K562 (cell line): Measurements from ENCODE around the gene SLCO1A2. TPM values are rescaled to one million over a fixed set of nuclear protein-coding genes. Genes with fewer than 3 reads are reported as not detected.

Experiments
- ATAC-seq: fragments of 200-7000 bp; cut with Tn5 transposase; 3 replicates; pipeline ENCODE4 v1.9.1; 2020; ENCODE audit warnings: moderate library complexity
- BruUV-seq: library from RNA; stranded (reverse); fragments of 400-500 nt; replicated peaks from 2 replicates; lab custom pipeline; 2021; lab: Mats Ljungman, UMichigan
- CTCF ChIA-PET: fragments of 300-600 bp; formaldehyde crosslinking; extraction: SDS; loops from one replicate; lab custom pipeline; 2021; ENCODE audit warnings: low intra/inter-chr PET ratio; lab: Yijun Ruan, JAX
- POLR2A ChIA-PET: fragments of 300-600, 350-650 bp; sonication (Branson Sonifier 250); formaldehyde crosslinking; extraction: SDS; loops from one replicate; lab custom pipeline; 2021; ENCODE audit warnings: antibody characterized with exemption, inconsistent platforms; lab: Yijun Ruan, JAX
- DNase-seq, 4 experiments: peaks; one replicate each; pipeline versions ENCODE4 v3.0.0 to v3.0.0-alpha.2; 2011 to 2018; ENCODE audit warnings: low spot score in 3 of 4, mixed read lengths in 3 of 4; ENCODE audit errors: extremely low read depth in 1 of 4
- FAIRE-seq: peaks from 2 replicates; lab custom pipeline; 2011; peaks lifted over from hg19 to GRCh38; lab: Jason Lieb, UNC
- H2AFZ ChIP-seq: 2 replicates; pipeline ENCODE4 v1.6.0; 2011; ENCODE audit warnings: low read depth, low read length, control low read depth, inconsistent platforms
- H3K27ac ChIP-seq: fragments of 200-600 bp; 3 replicates; pipeline ENCODE4 v1.8.0; 2011; ENCODE audit warnings: low read depth, mild to moderate bottlenecking, control low read depth, inconsistent platforms, low read length, moderate library complexity, mixed read lengths; ENCODE audit errors: extremely low read depth
- H3K27me3 ChIP-seq, 2 experiments: fragments of 300-600 bp in 1 of 2; 2 replicates in 1 of 2; 3 replicates in 1 of 2; pipeline versions ENCODE4 v1.6.0 to v1.8.0; 2011; ENCODE audit warnings: inconsistent platforms in 2 of 2, low read length in 2 of 2, mild to moderate bottlenecking in 1 of 2, mixed read lengths in 1 of 2, moderate library complexity in 1 of 2; ENCODE audit not compliant: control insufficient read depth in 2 of 2, insufficient read depth in 2 of 2
- H3K36me3 ChIP-seq: fragments of 300-600 bp; 3 replicates; pipeline ENCODE4 v1.8.0; 2011; ENCODE audit warnings: mild to moderate bottlenecking, low read length, inconsistent platforms; ENCODE audit not compliant: control insufficient read depth, insufficient read depth
- H3K4me1 ChIP-seq, 2 experiments: fragments of 200-600 bp in 1 of 2; replicated peaks in 1 of 2; 2 replicates in 1 of 2; 3 replicates in 1 of 2; pipeline versions ENCODE4 v1.5.1 to v1.8.0; 2011; ENCODE audit warnings: inconsistent platforms in 2 of 2, low read length in 2 of 2, mild to moderate bottlenecking in 1 of 2, mixed read lengths in 1 of 2, moderate library complexity in 1 of 2; ENCODE audit not compliant: control insufficient read depth in 2 of 2, insufficient read depth in 2 of 2
- H3K4me2 ChIP-seq: 2 replicates; pipeline ENCODE4 v1.6.1; 2011; ENCODE audit warnings: low read length, control low read depth, inconsistent platforms, mixed read lengths; ENCODE audit not compliant: insufficient read depth
- H3K4me3 ChIP-seq: fragments of 200-600 bp; sonication (generic), shearing (Covaris generic); 2 replicates; pipeline ENCODE4 v1.5.1; 2016; ENCODE audit warnings: control low read depth, inconsistent platforms
- H3K79me2 ChIP-seq: fragments of 200-600 bp; 3 replicates; pipeline ENCODE4 v1.8.0; 2011; ENCODE audit warnings: low read length, inconsistent platforms; ENCODE audit not compliant: control insufficient read depth, insufficient read depth
- H3K9ac ChIP-seq, 2 experiments: 2 replicates each; pipeline versions ENCODE4 v1.6.0 to v1.6.1; 2011; ENCODE audit warnings: low read depth in 2 of 2, low read length in 2 of 2, control low read depth in 1 of 2, inconsistent platforms in 1 of 2, mild to moderate bottlenecking in 1 of 2, mixed read lengths in 1 of 2; ENCODE audit not compliant: insufficient read depth in 1 of 2
- H3K9me1 ChIP-seq: one replicate; pipeline ENCODE4 v1.6.0; 2011; ENCODE audit warnings: inconsistent platforms, mild to moderate bottlenecking, low read length, moderate library complexity; ENCODE audit not compliant: control insufficient read depth, insufficient read depth
- H3K9me3 ChIP-seq: replicated peaks from 2 replicates; pipeline ENCODE4 v1.5.1; 2011; ENCODE audit warnings: low read depth, low read length, inconsistent platforms; ENCODE audit not compliant: control insufficient read depth, insufficient read depth
- H4K20me1 ChIP-seq: replicated peaks from 2 replicates; pipeline ENCODE4 v1.6.1; 2011; ENCODE audit warnings: low read length, inconsistent platforms, mixed read lengths; ENCODE audit not compliant: control insufficient read depth, insufficient read depth
- ARID1B ChIP-seq: fragments of 450-650 bp; IDR thresholded peaks from 2 replicates; pipeline ENCODE4 v1.6.1; 2016; ENCODE audit warnings: antibody characterized with exemption, mild to moderate bottlenecking, inconsistent platforms
- BMI1 ChIP-seq: fragments of 150-350 bp; IDR thresholded peaks from 2 replicates; pipeline ENCODE4 v1.6.1; 2014; ENCODE audit warnings: low read length
- BRD4 ChIP-seq: fragments of 200-600 bp; sonication (generic); IDR thresholded peaks from 2 replicates; pipeline ENCODE4 v1.6.1; 2017; ENCODE audit warnings: inconsistent platforms
- CBX3 ChIP-seq, 2 experiments: IDR thresholded peaks; 1 replicate in 1 of 2; 2 replicates in 1 of 2; pipeline ENCODE4 v1.6.1; 2012; ENCODE audit warnings: inconsistent platforms in 2 of 2, low read length in 2 of 2, borderline replicate concordance in 1 of 2, control low read depth in 1 of 2
- EP400 ChIP-seq: fragments of 450-650 bp; IDR thresholded peaks from 2 replicates; pipeline ENCODE4 v1.6.1; 2017; ENCODE audit warnings: antibody characterized with exemption, mild to moderate bottlenecking, moderate library complexity
- GATA2 ChIP-seq: sonication (generic); formaldehyde crosslinking; IDR thresholded peaks from 2 replicates; pipeline ENCODE4 v1.4.0; 2020; ENCODE audit warnings: mild to moderate bottlenecking, missing genetic modification reagents
- MCM7 ChIP-seq, 2 experiments: fragments of 450-650 bp; IDR thresholded peaks; 2 replicates each; pipeline ENCODE4 v1.6.1; 2016 to 2018
- NR2C1 ChIP-seq, 2 experiments: fragments of 450-650 bp; IDR thresholded peaks; 2 replicates each; pipeline ENCODE4 v1.6.1; 2017; ENCODE audit warnings: mild to moderate bottlenecking in 2 of 2, antibody characterized with exemption in 1 of 2, inconsistent platforms in 1 of 2, missing compliant biosample characterization in 1 of 2, missing genetic modification characterization in 1 of 2
- PHF8 ChIP-seq: fragments of 200-600 bp; sonication (generic); IDR thresholded peaks from 2 replicates; pipeline ENCODE4 v1.6.1; 2012; ENCODE audit warnings: mixed run types, mild to moderate bottlenecking, inconsistent platforms, low read length, moderate library complexity, borderline replicate concordance
- PRPF4 ChIP-seq: fragments of 200-400 bp; formaldehyde crosslinking; IDR thresholded peaks from one replicate; pipeline ENCODE4 v1.6.1; 2017; ENCODE audit warnings: low read length, low read depth, mild to moderate bottlenecking; ENCODE audit not compliant: insufficient read depth, poor library complexity, severe bottlenecking
- PTTG1 ChIP-seq: fragments of 450-650 bp; IDR thresholded peaks from 2 replicates; pipeline ENCODE4 v1.6.1; 2016; ENCODE audit warnings: low read depth, mild to moderate bottlenecking, missing genetic modification characterization, missing compliant biosample characterization
- RAD51 ChIP-seq: fragments of 450-650 bp; IDR thresholded peaks from 2 replicates; pipeline ENCODE4 v1.7.1; 2016; ENCODE audit warnings: low read depth, mild to moderate bottlenecking, borderline replicate concordance
- RBFOX2 ChIP-seq: fragments of 200-400 bp; formaldehyde crosslinking; IDR thresholded peaks from 2 replicates; pipeline ENCODE4 v1.6.1; 2017; ENCODE audit warnings: low read depth, mild to moderate bottlenecking, low read length, moderate library complexity
- ZNF184 ChIP-seq: sonication (generic); formaldehyde crosslinking; IDR thresholded peaks from 2 replicates; pipeline ENCODE4 v1.5.0; 2020; ENCODE audit warnings: missing genetic modification reagents
- ZNF224 ChIP-seq: sonication (generic); formaldehyde crosslinking; IDR thresholded peaks from 2 replicates; pipeline ENCODE4 v1.8.0; 2022; ENCODE audit warnings: mild to moderate bottlenecking, missing genetic modification reagents
- WGBS: fragments of 100-300 bp; shearing (Covaris generic); methylation state at CpG from one replicate; pipeline ENCODE4 v1.1.6; 2016; ENCODE audit warnings: low coverage, mixed read lengths; ENCODE audit not compliant: insufficient coverage; ENCODE audit errors: missing lambda C conversion rate; 5-methylcytosine and 5-hydroxymethylcytosine counted together
- in situ Hi-C: fragments of 300-500 bp; cut with MboI; formaldehyde crosslinking; loops from 4 replicates; pipeline ENCODE4 v1.15.0; 2018; ENCODE audit warnings: inconsistent platforms, mixed read lengths
- intact Hi-C: fragments of 100-400 bp; cut with micrococcal nuclease; formaldehyde crosslinking; loops from 2 replicates; pipeline ENCODE4 v1.14.2; 2022
- polyA plus RNA-seq, 8 experiments: library from polyadenylated mRNA; depleted of rRNA in 4 of 8; stranded (reverse) in 5 of 8; unstranded in 3 of 8; fragments of >200 nt; fragmentation: Nextera tagmentation in 2 of 8; fragmentation: Illumina TruSeq in 1 of 8; extraction: Ambion mirVana in 2 of 8; extraction: Trizol in 1 of 8; gene quantifications; 2 replicates each; pipeline versions ENCODE4 v1.2.1 to v1.2.3, GENCODE V29; 2011 to 2014; ENCODE audit warnings: inconsistent platforms in 1 of 8, missing spikeins in 1 of 8
- total RNA-seq, 7 experiments: library from RNA; depleted of rRNA in 6 of 7; stranded (reverse); fragments of >200 nt in 6 of 7; fragmentation: Illumina TruSeq in 2 of 7; extraction: Trizol in 2 of 7; gene quantifications; 2 replicates each; pipeline versions ENCODE4 v1.2.1 to v1.2.3, GENCODE V29; 2011 to 2021; ENCODE audit warnings: low replicate concordance in 1 of 7
- TF ChIP-seq, protein P1 (sequence below): fragments of 450-650 bp; IDR thresholded peaks from 2 replicates; pipeline ENCODE4 v1.6.1; 2018; ENCODE audit not compliant: partially characterized antibody
- TF ChIP-seq, protein P2 (sequence below), 2 experiments: fragments of 200-800 bp in 1 of 2; sonication (Bioruptor generic) in 1 of 2; sonication (generic) in 1 of 2; formaldehyde crosslinking in 1 of 2; IDR thresholded peaks in 1 of 2; conservative IDR thresholded peaks in 1 of 2; 2 replicates each; pipeline versions ENCODE4 v1.5.0 to v1.6.1; 2016 to 2020; ENCODE audit warnings: missing compliant biosample characterization in 1 of 2, missing genetic modification characterization in 1 of 2, missing genetic modification reagents in 1 of 2

Gene SLCO1A2
- total and polyA plus RNA-seq, 9 of the 15 experiments (the other 6 are each of a cell fraction or from before 2014, with no cell fraction given): 1.2 to 4.4 (median 2.6) TPM

DNA sequence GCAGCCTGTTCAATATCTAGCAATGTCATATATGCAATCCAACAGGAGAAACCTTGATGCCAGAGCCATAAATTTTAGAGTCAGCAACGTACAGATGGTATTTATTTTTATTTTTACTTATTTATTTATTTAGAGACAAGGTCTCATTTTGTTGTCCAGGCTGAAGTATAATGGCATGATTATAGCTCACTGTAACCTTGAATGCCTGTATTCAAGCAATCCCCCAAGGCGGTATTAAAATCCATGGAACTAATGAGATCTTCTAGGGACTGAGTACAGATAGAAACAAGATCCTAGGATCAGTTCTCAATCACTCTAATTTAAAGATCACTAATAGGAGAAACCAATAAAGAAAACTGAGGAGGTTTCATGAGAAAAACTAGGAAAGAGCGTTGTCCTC, 114.5 kb downstream of the SLCO1A2 start (continued):
- TF ChIP-seq PTTG1 (tag): no peak
- TF ChIP-seq ARID1B: no peak
- TF ChIP-seq PHF8: no peak
- TF ChIP-seq, protein P1, sequence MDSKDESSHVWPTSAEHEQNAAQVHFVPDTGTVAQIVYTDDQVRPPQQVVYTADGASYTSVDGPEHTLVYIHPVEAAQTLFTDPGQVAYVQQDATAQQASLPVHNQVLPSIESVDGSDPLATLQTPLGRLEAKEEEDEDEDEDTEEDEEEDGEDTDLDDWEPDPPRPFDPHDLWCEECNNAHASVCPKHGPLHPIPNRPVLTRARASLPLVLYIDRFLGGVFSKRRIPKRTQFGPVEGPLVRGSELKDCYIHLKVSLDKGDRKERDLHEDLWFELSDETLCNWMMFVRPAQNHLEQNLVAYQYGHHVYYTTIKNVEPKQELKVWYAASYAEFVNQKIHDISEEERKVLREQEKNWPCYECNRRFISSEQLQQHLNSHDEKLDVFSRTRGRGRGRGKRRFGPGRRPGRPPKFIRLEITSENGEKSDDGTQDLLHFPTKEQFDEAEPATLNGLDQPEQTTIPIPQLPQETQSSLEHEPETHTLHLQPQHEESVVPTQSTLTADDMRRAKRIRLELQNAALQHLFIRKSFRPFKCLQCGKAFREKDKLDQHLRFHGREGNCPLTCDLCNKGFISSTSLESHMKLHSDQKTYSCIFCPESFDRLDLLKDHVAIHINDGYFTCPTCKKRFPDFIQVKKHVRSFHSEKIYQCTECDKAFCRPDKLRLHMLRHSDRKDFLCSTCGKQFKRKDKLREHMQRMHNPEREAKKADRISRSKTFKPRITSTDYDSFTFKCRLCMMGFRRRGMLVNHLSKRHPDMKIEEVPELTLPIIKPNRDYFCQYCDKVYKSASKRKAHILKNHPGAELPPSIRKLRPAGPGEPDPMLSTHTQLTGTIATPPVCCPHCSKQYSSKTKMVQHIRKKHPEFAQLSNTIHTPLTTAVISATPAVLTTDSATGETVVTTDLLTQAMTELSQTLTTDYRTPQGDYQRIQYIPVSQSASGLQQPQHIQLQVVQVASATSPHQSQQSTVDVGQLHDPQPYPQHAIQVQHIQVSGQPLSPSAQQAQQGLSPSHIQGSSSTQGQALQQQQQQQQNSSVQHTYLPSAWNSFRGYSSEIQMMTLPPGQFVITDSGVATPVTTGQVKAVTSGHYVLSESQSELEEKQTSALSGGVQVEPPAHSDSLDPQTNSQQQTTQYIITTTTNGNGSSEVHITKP: no peak
- TF ChIP-seq EP400: no peak

DNA sequence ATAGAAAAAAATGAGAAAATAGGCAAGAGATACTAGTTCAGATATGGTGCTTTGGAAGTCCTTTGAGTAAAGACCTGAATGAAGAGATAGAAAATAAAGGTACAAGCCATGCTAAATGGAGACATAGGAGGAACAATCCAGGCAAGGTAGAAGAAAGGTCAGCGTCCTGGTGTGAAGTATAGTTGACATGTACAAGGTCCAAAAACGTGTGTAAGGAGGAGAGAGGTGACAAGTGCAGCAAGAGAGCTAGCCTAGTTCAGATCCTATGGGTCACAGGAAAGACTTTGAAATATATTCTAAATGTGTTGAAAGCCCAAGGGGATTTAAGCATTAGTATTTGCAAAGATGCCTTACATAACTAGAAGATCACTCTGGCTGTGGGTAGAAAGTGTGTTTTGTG, 115.5 kb downstream of the SLCO1A2 start:
- in situ Hi-C loops: no loop called here
- BruUV-seq: no TSS peak
- Histone ChIP-seq H2AFZ (no peak overlapping the region), H3K9ac (no peak overlapping the region), H3K27me3 (no peaks in the 10 kb centered on the region), H3K4me3 (no peak overlapping the region), H3K27ac (no peak overlapping the region), H3K9me1 (no peaks in the 10 kb centered on the region), H3K4me1 (no peaks in the 10 kb centered on the region)
- 7% methylated on average over 2 of the region's 2 CpGs for WGBS
- ATAC-seq (no peak), DNase-seq (no peak), FAIRE-seq (no peak)
- ChIA-PET POLR2A (no interaction called here), CTCF (no interaction called here)
- intact Hi-C loops: no loop called here
- no peak for TF ChIP-seq RAD51
- no peak for TF ChIP-seq BRD4
- no peak for TF ChIP-seq GATA2 (CRISPR knock-in tag)
- TF ChIP-seq RBFOX2: no peak
- no peak for TF ChIP-seq NR2C1 (IDR thresholded peaks at IDR 0.05)
- TF ChIP-seq NR2C1 (tag; IDR thresholded peaks at IDR 0.05): no peak
- no peak for TF ChIP-seq ZNF184 (CRISPR knock-in tag)
- no peak for TF ChIP-seq PRPF4
- TF ChIP-seq MCM7 (IDR thresholded peaks at IDR 0.05): no peak
- no peak for TF ChIP-seq ZNF224 (CRISPR knock-in tag)
- TF ChIP-seq, protein P2, sequence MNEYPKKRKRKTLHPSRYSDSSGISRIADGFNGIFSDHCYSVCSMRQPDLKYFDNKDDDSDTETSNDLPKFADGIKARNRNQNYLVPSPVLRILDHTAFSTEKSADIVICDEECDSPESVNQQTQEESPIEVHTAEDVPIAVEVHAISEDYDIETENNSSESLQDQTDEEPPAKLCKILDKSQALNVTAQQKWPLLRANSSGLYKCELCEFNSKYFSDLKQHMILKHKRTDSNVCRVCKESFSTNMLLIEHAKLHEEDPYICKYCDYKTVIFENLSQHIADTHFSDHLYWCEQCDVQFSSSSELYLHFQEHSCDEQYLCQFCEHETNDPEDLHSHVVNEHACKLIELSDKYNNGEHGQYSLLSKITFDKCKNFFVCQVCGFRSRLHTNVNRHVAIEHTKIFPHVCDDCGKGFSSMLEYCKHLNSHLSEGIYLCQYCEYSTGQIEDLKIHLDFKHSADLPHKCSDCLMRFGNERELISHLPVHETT (CRISPR knock-in tag; conservative IDR thresholded peaks at IDR 0.05 in 1 of 2, IDR thresholded peaks at IDR 0.05 in 1 of 2): no peak
- TF ChIP-seq CBX3 (IDR thresholded peaks at IDR 0.05; ENCODE audit: borderline replicate concordance in 1 of 2, low read length in 2 of 2): no peak
- TF ChIP-seq BMI1: no peak
- TF ChIP-seq, all 486 proteins: peak for 0
- H3K36me3 ChIP-seq: no peaks in the 10 kb centered on the region
- no peak overlapping the region for H3K4me2 ChIP-seq
- H3K79me2 ChIP-seq: no peaks in the 10 kb centered on the region
- no peaks in the 10 kb centered on the region for H3K9me3 ChIP-seq
- H4K20me1 ChIP-seq: no peaks in the 10 kb centered on the region
